ENCODE data around the gene GNAS-AS1. TPM values are rescaled to one million over a fixed set of nuclear protein-coding genes. Genes with fewer than 3 reads are reported as not detected.
"Not testable (repeated sequence)": the region's sequence is repeated elsewhere in the genome, so short reads cannot be mapped to it uniquely, and the experiment has no call there.

The GNAS-AS1 gene
- total RNA-seq, 1 donor from 2014 or later = 0.35 TPM

GRCh38 chr20:58841539-58842264, 9.0 kb downstream of the GNAS-AS1 start:
- no peak for DNase-seq
- intact Hi-C loops (cut with micrococcal nuclease) = no loop called here

GRCh38 chr20:58840816-58841538, 9.7 kb downstream of the GNAS-AS1 start:
- ATAC-seq = no peak
- intact Hi-C loops (cut with micrococcal nuclease) = no loop called here

More at GRCh38 chr20:58841539-58842264, 9.0 kb downstream of the GNAS-AS1 start:
- no peak for ATAC-seq

GRCh38 chr20:58839991-58840747, 10.5 kb downstream of the GNAS-AS1 start:
- no peak for ATAC-seq
- intact Hi-C loops (cut with micrococcal nuclease) = no loop called here

More at GRCh38 chr20:58840816-58841538, 9.7 kb downstream of the GNAS-AS1 start:
- DNase-seq = no peak

GRCh38 chr20:58839474-58839874, 11.2 kb downstream of the GNAS-AS1 start:
- intact Hi-C loops (cut with micrococcal nuclease) = no loop called here
- DNase-seq (peak; percentile 65), ATAC-seq (peak; percentile 77)

More at GRCh38 chr20:58839991-58840747, 10.5 kb downstream of the GNAS-AS1 start:
- no peak for DNase-seq

- intact Hi-C loops (cut with micrococcal nuclease) = no loop called here
- DNase-seq = no peak
- no peak for ATAC-seq
Measured at GRCh38 chr20:58838174-58838573, 12.5 kb downstream of the GNAS-AS1 start.

DNA sequence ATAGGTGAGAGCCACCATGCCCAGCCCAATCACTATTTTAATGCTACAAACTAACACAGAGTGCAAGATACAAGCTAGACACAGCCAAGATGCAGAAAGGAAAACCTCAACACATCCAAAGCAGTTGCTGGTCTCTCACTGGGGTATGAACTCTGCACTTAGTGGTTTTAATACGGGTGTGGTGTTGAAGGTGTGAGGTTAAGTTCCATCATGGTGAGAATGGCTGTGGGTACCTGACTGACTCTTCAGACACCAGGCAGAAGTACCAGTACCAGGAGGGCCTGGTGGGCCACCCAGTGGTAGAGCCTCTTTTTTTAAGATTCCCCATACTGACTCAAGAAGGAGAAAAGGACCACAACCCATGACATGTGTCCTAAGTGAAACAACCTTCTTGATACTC, 13.0 kb downstream of the GNAS-AS1 start:
- DNase-seq = no peak
- no peak for ATAC-seq
- intact Hi-C loops (cut with micrococcal nuclease) = no loop called here

DNA sequence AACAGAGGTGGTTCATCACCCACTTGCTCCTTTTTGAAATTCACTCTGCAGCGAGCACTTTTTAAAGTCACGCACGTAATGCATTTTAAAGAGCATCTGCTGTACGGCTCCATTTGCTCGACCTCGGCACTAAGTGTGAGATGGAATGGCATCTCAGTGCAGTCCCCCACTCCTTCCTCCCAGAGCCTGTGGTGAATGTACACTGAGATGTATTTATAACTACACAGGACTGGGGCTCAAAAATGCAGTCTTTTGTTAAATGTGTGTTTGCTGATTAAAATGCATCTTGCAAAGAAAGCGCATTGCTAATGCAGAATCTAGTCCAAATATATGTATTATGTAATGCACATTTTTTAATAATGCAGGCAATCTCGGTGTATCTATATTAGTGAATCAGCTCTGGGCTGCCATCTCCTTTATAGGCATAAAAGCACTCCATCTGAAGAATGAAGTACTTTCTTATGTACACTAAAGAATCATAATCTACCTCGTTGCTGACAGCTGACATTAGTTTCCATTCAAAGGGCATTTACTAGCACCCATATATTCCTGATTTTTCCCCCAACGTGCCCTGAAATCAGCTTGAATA, 14.0 kb downstream of the GNAS-AS1 start:
- intact Hi-C loops (cut with micrococcal nuclease) = no loop called here
- ATAC-seq (no peak), DNase-seq (no peak)

- intact Hi-C loops (cut with micrococcal nuclease) = no loop called here
- ATAC-seq (no peak), DNase-seq (no peak)
Measured at GRCh38 chr20:58835231-58835630, 15.5 kb downstream of the GNAS-AS1 start.

GRCh38 chr20:58833921-58834320, 16.8 kb downstream of the GNAS-AS1 start:
- intact Hi-C loops (cut with micrococcal nuclease) = no loop called here
- no peak for DNase-seq
- ATAC-seq = no peak

GRCh38 chr20:58832457-58832856, 18.2 kb downstream of the GNAS-AS1 start:
- intact Hi-C loops (cut with micrococcal nuclease) = no loop called here
- ATAC-seq (no peak), DNase-seq (no peak)

DNA sequence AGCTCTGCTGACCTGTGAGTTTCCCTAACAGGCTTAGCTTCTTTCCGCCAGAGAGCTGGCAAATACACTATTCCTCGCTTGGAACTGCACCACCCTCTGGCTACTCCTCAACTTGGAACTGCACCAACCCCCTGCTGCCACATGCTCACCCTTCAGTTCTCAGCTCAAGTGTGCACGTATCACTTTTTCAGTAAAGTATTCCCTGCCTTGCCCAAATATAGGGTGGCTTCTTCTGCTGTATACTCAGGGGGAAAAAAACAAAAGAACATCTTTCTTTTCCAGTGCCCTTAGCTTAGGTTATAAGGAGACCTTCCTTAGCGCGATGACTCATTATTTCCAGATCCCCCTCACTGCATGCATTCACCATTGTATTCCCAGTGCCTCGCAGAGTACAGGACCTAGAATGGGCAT, 21.2 kb downstream of the GNAS-AS1 start:
- intact Hi-C loops (cut with micrococcal nuclease) = no loop called here
- ATAC-seq (peak; percentile 98), DNase-seq (peak; percentile 62)

GRCh38 chr20:58828804-58829203, 21.9 kb downstream of the GNAS-AS1 start:
- intact Hi-C loops (cut with micrococcal nuclease); ATAC-seq; DNase-seq: not testable (repeated sequence)

DNA sequence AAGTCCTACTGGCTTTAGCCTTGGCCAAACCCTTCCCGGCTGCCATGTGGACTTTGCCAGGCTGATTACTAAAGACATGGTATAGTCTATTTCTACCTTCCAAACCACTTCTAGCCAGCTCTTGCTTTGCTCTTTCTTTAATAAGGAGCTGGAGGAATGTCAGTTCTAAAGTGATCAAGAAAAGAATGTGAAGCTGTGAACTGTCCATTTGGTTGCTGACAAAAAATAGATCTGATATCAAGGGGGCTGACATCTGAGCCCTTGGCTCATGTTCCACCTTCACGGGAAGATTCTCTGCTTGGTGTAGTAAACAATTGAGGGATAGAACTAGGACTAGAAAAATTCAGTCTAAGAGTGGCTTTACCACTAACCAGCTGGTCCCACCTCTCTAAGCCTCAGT, 22.6 kb downstream of the GNAS-AS1 start:
- no peak for DNase-seq
- intact Hi-C loops (cut with micrococcal nuclease) = no loop called here
- ATAC-seq = no peak

DNA sequence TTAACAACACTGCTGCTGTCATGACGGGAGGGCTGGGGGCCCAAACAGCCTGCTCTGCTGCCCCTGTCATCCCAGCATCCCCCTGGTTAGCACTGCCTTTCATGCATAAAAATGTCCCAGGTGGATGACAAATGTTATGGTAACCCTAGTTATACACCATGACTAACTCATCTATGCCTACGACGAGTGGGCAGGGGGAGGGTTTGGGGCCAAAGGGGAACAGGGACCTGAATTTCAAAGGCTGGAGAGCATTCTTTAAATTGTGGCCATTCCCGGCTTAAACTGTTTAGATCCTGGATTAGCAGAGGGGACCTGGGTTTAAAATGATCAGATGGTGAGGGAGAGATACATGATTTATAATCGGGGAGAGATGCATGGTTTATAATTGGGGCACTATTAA, 24.4 kb downstream of the GNAS-AS1 start:
- DNase-seq (no peak), ATAC-seq (no peak)
- intact Hi-C loops (cut with micrococcal nuclease) = no loop called here

GRCh38 chr20:58825450-58825849, 25.3 kb downstream of the GNAS-AS1 start:
- no peak for ATAC-seq
- intact Hi-C loops (cut with micrococcal nuclease) = no loop called here
- no peak for DNase-seq

DNA sequence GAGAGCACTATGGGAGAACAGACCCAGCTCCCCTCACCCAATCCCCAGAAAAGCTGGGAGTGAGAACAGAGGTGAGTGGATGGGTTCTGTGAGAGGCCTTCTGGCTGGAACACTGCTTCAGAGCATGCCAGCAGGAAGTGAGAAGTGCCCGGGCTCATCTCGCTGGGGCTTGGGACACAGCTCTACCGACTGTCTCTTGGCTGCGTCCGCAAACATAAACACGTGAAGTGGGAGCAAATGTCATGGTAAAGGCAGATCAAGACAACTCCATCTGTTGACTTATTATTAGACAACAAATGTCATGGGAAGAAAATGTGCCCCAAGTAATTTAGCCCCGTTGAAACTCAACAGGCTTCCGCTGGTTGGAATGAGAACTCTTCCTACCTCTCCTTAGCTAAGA, 25.9 kb downstream of the GNAS-AS1 start:
- intact Hi-C loops (cut with micrococcal nuclease) = no loop called here
- ATAC-seq (no peak), DNase-seq (no peak)

DNA sequence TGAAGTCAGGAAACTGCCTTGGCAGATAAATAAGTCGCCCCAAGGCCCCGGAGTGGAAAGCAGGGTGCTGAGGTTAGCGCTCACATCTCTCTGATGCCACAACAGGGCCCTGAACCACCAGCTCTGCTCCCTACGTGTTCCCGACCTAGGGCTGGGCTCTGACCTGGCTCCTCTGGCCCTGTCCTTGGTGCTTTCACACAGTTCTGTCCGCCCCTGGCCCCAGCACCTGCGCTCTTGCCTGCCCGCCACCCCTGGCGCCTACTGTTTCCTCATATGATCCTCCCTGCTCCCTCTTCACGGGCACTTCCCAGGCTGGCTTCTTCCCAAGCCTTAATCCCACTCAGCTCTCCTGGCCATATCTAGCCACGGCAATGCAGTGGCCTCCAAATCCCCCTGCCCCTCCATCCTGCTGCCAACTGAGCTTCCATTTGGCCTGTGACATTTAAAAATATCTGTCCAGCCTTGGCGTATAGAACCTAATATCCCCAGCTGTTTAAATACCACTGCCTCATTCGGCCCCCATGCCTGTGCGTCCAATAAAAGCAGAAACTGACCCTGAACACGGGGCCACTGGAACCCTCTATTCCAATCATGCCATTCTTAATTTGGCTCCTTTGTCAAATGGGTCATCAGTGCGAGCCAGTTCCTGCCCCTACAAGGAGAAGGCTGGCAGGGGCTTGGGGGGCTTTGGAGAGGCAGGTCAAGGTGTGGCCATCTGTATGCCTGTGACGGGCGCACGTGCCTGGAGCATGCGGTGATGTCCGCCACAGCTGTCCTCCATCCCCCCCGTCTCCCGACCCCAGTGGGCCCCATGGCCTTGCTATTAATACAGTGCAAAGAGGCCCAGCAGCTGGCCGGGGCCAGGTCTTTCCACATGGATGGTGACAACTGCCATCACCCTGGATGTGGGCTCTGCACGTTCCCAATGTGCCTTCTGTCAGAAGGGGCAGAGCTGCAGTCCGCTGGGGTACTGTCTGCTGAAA, 27.7 kb downstream of the GNAS-AS1 start:
- intact Hi-C loops (cut with micrococcal nuclease) = no loop called here
- DNase-seq (no peak), ATAC-seq (no peak)

DNA sequence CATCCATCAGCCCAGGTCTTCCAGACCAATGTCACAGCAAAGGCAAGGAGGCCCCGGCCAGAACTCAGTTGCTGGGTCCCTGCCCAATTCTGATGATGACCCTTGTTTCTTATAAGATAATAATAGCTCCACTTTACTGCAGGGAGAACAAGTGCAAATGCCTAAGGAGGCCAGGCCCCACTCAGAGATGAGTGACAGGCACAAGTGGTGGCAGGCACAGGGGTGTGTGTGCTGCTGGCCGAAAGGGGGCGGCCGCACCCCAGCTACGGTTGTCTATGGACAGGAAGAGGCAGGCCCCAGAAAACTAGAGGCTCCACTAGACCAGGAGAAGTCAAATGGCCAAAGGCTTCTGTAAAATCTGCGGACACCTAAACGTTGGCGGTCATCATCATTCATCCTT, 28.6 kb downstream of the GNAS-AS1 start:
- intact Hi-C loops (cut with micrococcal nuclease) = no loop called here
- no peak for ATAC-seq

More for the DNA sequence above, 28.6 kb downstream of the GNAS-AS1 start:
- no peak for DNase-seq
